NCI-H1694 (cell line): ENCODE results near the gene NAA40.

ENCODE experiments used
- DNase-seq: peaks from one replicate; lab custom pipeline; 2025; lab: John Stamatoyannopoulos, UW

Gene NAA40

DNA sequence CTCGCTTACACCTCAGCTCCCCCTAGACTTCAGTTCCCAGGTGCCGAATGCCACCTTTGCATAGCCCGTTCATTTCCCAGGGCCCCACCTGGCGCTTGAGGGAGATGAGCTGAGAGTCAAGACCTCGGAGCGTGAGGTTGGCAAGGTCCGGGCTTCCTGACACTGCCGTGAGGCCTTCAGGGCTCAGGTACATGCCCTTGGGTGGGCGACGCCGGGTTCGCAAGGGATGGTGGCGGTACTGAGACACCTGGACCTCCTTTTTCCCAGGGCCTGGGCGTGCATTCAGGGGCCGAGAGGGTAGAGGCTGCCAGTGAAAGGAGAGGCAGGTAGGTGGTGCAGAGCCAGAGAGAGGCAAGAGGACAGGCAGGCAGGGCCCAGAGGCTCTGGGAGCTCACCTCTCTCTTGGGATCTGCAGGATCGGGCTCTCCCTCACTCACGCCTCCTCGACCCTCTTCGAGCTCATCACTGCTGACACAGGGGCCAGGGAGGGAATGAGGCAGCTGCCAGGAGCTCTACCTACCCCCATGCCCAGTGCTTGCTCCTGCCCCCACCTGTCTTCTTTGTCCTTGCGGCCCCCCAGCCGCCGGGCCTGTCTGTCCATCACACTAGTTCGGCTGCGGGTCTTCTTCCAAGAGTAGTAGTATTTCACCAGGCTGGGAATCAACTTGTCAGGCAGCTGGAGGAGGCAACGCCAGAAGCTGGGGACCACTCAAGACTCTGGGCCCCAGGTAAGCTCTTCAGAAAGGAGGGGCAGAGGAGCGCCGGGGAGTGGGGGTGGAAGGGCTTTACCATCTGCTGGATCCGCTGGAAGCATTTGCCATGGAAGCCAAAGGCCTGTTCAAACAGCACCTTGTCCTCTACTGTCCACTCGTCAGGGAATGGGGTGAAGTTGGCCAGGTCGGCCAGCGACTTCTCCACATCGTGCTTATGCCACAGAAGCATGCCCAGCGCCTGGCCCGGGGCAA, 24.7 kb upstream of the NAA40 start:
- DNase-seq, result no peak

DNA sequence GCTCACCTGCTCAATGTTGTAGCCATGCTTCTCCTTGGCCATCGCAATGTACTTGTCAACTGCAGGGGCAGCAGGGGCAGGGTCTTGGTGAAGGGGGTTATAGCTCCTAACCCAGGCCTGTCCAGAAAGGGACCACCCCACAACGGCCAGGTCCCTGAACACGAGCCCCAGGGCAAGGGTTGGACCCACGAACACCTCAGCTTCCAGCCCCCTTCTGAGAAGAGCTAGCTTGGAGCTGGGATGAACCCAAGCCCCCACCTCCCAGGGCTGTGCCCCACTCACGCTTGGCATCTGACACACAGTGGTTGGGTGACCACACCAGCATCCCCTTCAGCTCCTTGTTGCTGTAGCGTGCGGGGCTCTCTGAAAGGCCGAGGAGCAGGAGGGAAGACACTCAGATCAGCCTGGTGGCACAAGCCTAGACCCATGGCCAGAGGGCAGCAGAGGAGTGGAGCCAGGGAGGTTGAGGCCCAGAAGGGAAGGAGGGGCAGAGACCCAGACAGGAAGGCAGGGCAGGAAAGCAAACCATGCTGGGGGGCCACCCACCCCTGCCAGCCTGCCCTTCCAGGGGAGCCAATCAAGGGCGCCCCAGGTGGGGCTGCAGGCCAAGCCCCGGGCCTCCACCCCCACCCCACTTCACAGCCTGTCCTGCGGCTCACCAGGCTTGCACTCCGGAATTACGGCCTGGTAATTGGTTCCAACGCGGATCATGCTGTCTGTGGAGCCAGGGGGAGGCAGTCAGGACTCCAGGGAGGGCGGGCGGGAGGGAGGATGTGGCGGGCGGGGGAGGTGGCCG, 23.7 kb upstream of the NAA40 start:
- no peak for DNase-seq

DNA sequence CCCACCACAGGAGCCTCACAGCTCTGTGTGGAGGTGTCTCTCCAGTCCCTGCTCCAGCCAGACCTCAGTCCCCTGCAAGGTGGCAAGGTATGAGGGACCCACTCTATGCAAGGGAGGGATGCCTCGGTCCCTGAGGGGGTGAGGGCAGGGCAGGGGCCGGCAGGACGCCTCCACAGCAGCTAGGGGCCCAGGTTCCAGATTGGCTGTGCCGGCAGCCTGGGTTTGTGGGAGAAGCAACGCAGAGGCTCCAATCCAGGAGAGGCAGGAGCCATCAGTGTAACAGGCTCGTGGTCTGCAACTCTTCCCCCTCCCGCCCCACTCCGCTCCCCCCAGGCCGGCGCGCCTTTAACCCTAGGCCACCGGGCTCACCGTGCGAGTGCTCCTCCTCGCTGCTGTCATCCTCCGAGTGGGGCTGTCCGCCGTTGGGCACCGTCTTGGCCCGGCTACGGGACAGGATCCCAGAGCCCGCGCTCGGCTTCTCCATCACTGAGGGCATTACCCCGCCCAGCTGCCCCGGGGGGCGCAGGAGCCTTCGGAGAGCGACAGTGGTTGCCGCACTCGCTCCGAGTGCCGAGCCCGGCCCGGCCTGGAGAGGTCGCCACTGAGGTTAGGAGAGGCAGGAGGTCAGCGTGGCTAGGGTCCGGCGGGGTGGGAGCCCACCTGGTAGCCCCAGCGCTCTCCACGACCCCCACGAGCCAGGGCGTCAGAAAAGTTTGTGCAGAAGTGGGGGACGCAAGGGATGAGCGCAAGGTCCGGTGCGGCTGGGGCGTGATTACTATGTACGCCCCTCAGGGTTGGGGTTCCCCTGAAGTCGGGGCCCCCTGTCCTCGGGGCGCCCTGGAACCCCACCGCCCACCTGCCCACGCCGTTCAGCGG, 22.6 kb upstream of the NAA40 start:
- peak; percentile 14 for DNase-seq

DNA sequence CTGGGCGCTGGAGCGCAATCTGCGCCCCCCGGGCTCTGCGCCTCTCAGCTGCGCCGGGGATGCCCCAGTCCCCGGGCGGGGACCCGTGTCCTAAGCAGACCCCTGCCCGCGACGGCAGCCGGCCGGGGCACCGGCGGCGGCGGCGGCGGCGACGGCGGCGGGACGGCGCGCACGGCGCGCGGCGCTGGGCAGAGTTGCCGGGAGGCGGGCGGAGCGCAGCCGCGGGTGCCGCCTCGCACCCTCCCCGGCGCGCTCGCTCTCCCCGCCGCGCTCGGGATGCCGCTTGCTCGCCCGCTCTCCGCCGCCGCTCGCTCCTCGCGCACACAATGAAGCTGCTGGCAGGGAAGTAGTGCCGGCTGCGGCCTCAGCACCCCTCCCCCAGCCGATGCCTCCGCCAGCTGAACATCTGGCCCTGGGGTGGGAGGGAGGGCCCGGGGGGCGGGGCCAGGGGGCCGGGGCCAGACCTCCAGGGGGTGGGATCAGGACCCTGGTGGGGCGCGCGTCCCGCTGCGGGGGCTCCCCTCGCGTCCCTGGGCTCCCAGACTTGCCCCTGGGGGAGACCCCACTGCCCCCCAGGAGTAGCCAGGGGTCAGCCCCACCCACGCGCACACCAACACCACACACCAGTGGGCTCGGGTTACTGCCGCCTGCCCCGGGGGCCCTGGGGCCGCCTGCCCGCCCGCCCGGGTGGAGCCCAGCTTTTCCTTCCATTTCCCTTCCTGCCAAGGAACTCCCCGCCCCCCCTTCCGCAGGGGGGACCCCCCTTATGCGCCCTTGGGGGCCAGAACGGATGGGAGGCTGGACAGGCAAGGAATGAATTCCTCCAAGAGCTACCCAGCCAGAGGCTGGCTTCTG, 21.7 kb upstream of the NAA40 start, which contains the start of gene RCOR2:
TSS of gene RCOR2 (minus strand) at position 328 of the 855 bp plus-strand sequence. CDS start 708 bp downstream, outside the sequence.
- DNase-seq, result peak; percentile 38

DNA sequence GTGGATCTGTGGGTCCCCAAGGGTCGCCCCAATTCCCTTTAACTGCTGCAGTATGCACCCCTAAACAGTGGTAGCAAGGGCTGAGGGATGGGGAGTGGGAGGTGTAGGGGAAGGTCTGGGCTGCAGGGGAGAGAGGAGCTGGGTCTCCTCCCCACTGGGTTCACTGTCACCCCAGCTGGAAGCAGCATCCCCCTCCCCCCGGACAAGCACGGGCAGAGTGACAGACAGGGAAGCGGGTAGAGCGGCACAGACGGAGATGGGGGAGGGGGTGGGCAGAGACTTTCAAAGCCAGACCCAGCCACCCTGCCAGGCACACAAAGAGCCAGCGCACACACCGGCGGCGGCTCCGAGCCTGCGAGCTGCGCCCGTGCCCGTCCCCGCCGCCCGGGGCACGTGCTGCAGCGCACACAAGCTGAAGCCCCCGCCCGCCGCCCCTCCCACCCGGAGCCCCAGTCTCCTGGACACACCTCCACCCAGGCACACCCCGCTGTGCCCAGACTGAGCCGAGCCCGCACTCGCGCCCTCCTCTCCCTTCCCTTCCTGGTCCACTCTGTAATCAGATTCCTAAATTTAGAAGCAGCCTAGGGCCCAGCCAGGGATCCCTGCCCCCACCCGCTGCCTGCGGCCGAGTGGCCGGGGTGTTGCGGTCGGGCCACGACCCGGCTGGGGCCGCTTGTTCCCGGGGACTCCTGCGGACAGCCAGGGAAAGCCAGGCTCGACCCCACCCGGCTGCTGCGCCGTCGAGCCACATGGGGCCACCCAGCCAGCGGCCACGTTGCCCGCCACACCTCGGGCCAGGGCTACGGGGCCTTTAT, 20.9 kb upstream of the NAA40 start:
- peak; percentile 84 for DNase-seq

DNA sequence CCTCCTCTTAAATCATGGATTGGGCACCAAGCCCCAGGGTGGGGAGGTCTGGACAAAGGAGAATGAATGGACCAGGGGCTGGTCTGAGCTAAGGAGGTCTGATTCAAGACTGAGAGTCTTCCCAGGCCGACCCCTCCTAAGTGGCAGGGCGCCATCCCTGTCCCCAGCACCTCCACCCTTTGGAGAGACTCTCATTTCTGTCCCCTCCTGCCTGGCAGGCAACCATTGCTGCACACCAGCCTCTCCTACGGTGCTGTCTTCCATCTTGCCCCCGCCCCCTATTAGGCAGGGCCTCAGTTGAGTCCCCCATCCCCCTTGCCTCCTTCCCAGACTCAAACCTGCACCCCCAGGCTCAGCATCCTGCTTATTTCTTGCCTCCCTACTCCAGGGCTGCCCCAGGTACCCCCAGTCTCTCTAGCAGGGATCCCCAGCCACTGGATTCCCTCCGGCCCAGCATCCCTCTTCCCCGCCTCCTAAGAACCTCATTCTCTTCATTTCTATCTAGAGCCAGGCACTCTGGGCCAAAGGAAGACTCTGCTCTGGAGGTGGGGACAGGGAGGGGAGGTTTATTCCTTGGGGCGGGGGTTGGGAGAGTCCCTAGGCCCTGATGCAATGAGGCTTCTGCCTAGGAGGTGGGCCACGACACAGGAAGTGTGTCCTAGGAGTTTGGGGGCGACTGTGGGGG, 20.2 kb upstream of the NAA40 start:
- no peak for DNase-seq

DNA sequence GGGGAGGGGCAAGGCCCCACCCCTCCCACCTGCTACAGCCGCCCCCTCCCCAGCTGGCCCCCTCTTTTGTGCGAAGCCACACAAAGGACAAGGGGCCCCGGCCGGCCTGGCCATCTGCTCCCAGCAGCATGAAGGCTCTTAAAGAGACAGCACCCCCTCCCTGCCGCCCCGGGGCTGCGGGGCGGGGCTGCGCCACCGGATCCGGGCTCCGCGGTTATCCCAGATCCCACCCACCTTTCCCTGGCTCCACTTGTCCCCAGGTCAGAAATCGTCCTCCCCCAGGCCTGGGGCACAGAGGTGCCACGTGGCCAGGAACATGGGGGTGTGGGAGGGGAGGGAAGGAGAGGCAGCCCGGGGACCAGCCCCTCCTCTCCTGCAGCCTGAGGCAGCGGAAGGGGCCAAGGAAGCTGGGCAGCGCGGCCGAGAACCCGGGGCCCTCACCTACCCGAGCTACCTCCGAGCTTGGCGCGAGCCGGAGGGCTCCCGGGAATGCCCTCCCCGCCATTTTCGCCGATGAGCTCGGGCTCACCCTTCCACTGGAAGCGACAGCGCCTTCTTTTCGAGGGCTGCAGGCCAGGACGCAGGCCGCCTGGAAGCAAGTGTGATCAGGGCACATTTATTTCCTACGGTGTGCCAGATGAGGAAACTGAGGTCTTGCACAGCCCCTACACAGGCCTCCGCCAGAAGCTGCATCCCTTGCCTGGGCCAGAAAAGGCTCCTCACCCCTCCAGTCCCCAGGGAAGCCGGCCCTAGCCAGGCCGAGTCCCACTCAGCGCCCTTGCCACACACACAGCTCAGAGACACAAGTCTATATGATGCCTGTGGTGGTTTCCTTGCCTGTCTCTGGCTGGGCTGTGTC, 19.3 kb upstream of the NAA40 start:
- DNase-seq, result no peak

DNA sequence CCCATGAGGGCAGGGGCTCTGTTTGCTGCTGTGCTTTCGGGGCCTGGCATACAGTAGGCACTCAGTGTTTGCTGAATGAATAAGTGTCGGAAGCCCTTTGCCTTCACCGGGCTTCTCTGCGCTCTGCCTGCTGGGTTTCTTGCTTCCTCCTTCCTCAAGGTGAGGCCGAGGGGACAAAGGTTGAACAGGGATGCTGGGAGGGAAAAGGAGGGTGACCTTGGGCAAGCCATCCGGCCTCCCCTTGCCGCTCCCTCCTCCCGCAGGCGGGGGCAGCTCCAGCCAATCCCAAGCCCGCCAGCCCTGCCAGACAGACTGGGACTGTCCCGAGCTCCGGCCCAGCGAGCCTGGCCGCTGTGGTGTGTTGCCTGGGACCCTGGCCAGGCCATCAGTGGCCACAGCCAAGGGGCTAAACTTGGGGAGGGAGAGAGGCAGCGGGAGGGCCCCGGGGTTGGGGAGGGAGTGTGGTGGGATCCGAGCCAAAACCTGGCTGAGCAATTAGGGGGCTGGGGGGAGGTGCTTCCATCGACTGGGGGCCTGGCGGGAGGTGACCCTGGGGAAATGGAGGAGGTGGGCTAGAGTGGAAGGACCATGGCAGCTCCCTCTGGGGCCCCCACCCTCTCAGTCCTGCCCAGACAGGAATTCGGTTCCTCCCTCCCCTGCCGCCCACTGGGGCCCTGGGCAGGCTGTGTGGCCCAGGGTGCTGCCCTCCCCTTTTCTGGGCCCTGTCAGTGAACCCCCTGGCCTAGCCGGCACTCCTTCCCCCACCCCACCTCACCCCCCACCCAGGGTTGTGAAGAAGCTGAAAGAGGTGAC, 18.5 kb upstream of the NAA40 start:
- DNase-seq, result no peak

DNA sequence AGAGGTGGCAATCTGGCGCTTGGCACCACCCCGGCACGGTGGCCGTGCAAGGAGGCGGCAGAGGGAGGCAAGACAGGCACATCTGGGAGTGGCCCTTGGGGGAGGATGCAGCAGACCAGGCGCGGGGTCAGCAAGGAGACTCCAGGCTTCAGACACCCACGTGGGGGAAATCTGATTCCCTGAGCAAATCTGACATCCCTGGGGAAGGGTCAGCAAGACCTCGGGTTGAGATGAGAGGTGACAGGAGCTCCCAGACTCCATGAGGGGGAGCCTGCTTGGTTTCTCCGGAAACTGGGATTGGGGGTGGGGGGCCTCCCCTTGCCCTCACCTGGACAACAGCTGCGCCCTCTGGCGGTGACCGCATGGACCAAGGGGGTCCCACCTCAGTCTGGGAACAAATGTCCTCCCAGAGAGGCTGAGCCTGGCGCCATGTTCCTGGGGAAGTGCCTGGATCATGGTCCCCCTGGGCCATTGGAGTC, 17.8 kb upstream of the NAA40 start:
- no peak for DNase-seq

DNA sequence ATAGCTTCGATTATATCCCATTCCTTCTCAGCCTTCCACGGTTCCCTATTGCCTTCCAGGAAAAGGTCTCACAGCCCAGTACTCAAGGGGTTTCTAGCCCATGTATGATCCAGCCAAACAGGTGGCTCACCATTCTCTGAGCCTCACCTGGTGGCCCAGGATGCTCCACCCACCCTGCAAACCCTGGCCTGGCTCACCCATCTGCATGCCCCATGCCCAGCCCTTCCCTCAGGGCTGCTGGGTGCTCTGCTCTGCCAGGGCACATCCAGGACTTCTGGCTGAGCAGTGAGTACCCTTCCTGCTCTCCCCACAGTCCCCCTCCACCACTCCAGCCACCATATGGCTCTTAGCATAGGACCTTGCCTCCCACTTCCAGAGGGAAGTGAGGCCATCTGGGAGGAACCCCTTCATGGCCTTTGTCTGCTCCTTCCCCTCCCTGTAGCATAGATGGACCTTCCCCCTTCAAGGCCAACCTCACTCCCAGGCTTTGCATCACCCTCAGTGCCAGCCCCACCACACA, 16.1 kb upstream of the NAA40 start:
- DNase-seq, result no peak

DNA sequence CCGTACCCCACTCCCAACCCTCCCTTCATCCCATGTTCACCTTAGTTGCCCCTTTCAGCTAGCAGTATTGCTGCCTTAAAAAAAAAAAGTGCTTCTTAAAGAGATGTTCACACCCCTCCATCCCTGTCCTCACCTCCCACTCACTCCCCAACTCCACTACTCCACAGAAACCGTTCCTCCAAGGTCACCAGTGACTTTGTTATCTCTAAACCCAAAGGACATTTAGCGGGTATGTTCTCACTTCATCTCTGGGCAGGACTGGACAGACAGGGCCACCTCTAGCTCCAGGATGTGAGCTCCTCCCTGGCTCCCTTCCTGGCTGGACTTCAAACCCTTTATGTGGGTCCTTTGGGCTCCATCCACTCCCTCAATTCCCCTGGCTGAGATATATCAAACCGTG, 15.5 kb upstream of the NAA40 start:
- no peak for DNase-seq

DNA sequence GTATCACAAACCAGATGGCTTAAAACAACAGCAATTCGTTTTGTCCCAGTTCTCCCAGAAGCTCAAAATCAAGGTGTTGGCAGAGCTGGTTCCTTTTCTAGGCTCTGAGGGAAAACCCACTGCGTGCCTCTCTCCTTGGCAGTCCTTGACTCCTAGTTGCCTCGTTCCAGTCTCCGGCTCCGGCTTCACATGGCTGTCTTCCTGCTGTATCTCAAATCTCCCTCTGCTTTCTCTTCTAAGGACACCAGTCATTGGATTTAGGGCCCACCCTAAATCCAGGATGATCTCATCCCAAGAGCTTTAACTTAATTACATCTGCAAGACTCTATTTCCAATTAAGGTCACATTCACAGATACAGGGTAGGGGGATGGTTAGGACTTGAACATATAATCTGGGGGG, 9.2 kb upstream of the NAA40 start:
- DNase-seq, result no peak

DNA sequence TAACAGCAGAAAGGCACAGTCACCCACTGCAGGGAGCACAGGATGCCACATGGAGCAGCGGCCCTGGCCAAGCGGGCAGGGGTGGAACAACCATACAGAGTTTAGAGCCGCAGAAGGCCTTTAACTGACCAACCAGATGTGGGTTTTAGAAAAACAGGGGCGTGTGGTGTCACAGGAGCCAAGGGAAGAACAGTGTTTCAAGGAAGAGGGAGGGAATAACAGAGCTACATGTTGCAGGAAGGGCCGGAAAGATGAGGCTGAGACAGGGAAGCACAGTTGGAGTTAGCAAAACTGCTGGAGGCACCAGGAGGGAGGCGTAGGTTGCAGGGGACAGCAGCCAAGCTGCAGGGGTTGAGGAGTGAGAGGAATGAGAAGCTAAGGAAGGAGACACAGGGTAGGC, 7.8 kb upstream of the NAA40 start:
- DNase-seq, result no peak

DNA sequence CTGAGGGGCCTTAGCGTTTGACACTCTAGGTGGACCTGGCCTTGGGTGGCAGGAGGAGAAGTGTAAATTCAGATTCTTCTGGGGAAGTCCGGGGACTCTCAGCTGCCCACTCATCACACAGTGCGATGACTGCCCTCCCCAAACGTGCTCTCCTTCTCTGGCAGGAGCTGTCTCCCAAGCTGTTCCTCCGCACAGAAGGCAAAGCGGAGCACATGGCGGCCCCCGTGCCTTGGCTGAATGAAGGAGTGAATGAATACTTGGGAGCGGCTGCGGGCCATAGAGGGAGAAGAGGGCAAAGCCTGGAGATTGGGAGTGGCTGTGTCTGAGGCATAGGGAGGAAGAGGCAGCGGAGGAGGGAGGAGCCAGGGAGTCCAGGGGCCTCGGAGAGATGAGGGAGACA, 6.9 kb upstream of the NAA40 start:
- DNase-seq, result no peak

DNA sequence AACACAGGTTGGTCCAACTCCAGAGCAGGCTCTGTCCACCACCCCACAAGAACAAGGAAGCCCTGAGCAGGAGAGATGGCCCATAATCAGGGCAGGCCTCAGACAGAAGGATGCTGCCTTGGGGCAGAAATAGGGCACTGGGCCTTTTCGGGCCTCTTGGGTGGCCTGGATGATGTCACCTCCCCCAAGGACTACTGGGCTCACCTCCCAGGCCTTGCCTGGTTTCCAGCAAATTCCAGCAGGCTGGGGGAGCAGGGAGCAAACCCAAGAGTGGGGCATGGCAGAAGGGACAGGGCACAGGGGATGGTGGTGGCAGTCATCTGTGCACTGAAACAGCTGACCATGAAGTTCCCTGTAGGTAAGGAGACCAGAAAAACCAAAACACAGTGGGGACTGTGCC, 5.3 kb upstream of the NAA40 start:
- DNase-seq, result no peak

DNA sequence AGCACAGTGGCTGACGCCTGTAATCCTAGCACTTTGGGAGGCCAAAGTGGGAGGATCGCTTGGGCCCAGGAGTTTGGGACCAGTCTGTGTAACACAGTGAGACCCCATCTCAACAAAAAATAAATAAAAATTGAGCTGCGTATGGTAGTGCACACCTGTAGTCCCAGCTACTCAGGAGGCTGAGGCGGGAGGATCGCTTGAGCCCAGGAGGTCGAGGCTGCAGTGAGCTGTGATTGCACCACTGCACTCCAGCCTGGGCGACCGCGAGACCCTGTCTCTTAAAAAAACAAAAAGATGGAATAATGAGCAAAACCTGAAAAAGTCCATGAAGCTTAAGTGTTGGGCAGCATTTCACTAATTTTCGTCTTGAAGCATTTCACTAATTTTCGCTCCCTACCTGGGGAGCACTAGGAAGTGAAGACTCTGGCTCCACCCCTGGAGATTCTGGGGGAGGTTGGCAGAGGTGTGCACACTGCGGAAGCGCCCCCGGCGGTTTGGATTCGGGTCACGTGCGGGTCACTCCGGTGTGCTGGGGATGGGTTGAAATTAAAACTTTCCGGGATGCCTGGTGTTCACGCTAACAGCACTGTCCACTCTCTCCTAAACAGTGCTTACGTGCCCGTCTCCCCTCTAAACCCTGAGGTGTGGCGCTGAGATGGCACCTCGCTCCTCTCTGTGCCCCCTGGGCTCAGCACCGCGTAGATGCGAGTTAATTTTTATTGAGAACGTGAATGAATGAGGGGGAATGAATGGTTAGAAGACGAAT, 906 bp upstream of the NAA40 start:
- no peak for DNase-seq
